Epidermal melanocyte (primary cell): ENCODE measurements around the gene ARL17B.
"Not testable (repeated sequence)": the region's sequence is repeated elsewhere in the genome, so short reads cannot be mapped to it uniquely, and the experiment has no call there.

Experiments used
- DNase-seq: peaks from one replicate; pipeline ENCODE4 v3.0.0; 2011; ENCODE audit warnings: low spot score; ENCODE audit not compliant: insufficient read length

The ARL17B gene

GRCh38 chr17:46290906-46291546, 70.5 kb downstream of the ARL17B start:
- not testable (repeated sequence) for DNase-seq

GRCh38 chr17:46287587-46287986, 74.0 kb downstream of the ARL17B start:
- DNase-seq = not testable (repeated sequence)

- DNase-seq = peak; percentile 16
Observed at GRCh38 chr17:46286764-46287221, 74.8 kb downstream of the ARL17B start.

- not testable (repeated sequence) for DNase-seq
Observed at GRCh38 chr17:46285500-46285899, 76.1 kb downstream of the ARL17B start.

GRCh38 chr17:46284467-46284866, 77.1 kb downstream of the ARL17B start:
- DNase-seq = not testable (repeated sequence)

GRCh38 chr17:46282635-46283034, 78.9 kb downstream of the ARL17B start:
- DNase-seq = not testable (repeated sequence)

GRCh38 chr17:46281336-46281735, 80.2 kb downstream of the ARL17B start:
- DNase-seq = not testable (repeated sequence)

- DNase-seq = not testable (repeated sequence)
Observed at GRCh38 chr17:46276728-46277479, 84.7 kb downstream of the ARL17B start.

- DNase-seq = no peak
Observed at GRCh38 chr17:46274238-46274637, 87.3 kb downstream of the ARL17B start.

- no peak for DNase-seq
Observed at GRCh38 chr17:46273541-46274236, 87.9 kb downstream of the ARL17B start.

- peak; percentile 8 for DNase-seq
Observed at GRCh38 chr17:46270032-46270431, 91.5 kb downstream of the ARL17B start.

GRCh38 chr17:46266656-46267544, 94.7 kb downstream of the ARL17B start:
- peak; percentile 78 for DNase-seq

- DNase-seq = peak; percentile 14
Observed at GRCh38 chr17:46266063-46266655, 95.4 kb downstream of the ARL17B start.

- DNase-seq = peak; percentile 57
Observed at GRCh38 chr17:46264456-46265198, 96.9 kb downstream of the ARL17B start.

- DNase-seq = no peak
Observed at GRCh38 chr17:46262271-46262670, 99.3 kb downstream of the ARL17B start.

- not testable (repeated sequence) for DNase-seq
Observed at GRCh38 chr17:46259845-46260661, 101.5 kb downstream of the ARL17B start.

GRCh38 chr17:46256369-46256768, 105.2 kb downstream of the ARL17B start:
- not testable (repeated sequence) for DNase-seq

GRCh38 chr17:46254215-46254614, 107.4 kb downstream of the ARL17B start:
- DNase-seq = not testable (repeated sequence)

- peak; percentile 31 for DNase-seq
Observed at GRCh38 chr17:46253722-46254121, 107.8 kb downstream of the ARL17B start.
